ENCODE data around the gene IL1RAPL2.
"Not testable (repeated sequence)": the region's sequence is repeated elsewhere in the genome, so short reads cannot be mapped to it uniquely, and the experiment has no call there.

IL1RAPL2 gene

GRCh38 chrX:104565791-104566680, at the start of gene IL1RAPL2:
Gene IL1RAPL2, plus strand, starts transcription at chrX:104566199.
- no peak for DNase-seq

- DNase-seq, result no peak
These were observed 43.6 kb upstream of the IL1RAPL2 start for GRCh38 chrX:104522386-104522785.

- DNase-seq, result no peak
These were observed 42.1 kb upstream of the IL1RAPL2 start for GRCh38 chrX:104523858-104524257.

GRCh38 chrX:104539081-104539480, 26.9 kb upstream of the IL1RAPL2 start:
- no peak for DNase-seq

- not testable (repeated sequence) for DNase-seq
These were observed 23.6 kb upstream of the IL1RAPL2 start for GRCh38 chrX:104542447-104542846.

GRCh38 chrX:104564335-104564734, 1.7 kb upstream of the IL1RAPL2 start:
- no peak for DNase-seq

GRCh38 chrX:104564921-104565703, 887 bp upstream of the IL1RAPL2 start:
- no peak for DNase-seq

- no peak for DNase-seq
These were observed 892 bp downstream of the IL1RAPL2 start for GRCh38 chrX:104566681-104567501.

GRCh38 chrX:104567506-104567905, 1.5 kb downstream of the IL1RAPL2 start:
- no peak for DNase-seq

GRCh38 chrX:104568304-104568915, 2.4 kb downstream of the IL1RAPL2 start:
- no peak for DNase-seq

GRCh38 chrX:104618106-104618895, 52.3 kb downstream of the IL1RAPL2 start:
- no peak for DNase-seq

GRCh38 chrX:104621781-104622180, 55.8 kb downstream of the IL1RAPL2 start:
- no peak for DNase-seq

GRCh38 chrX:104641176-104641575, 75.2 kb downstream of the IL1RAPL2 start:
- no peak for DNase-seq

GRCh38 chrX:104647084-104647483, 81.1 kb downstream of the IL1RAPL2 start:
- DNase-seq, result no peak

- no peak for DNase-seq
These were observed 93.2 kb downstream of the IL1RAPL2 start for GRCh38 chrX:104659005-104659744.

- DNase-seq, result no peak
These were observed 94.1 kb downstream of the IL1RAPL2 start for GRCh38 chrX:104660092-104660491.

- DNase-seq, result no peak
These were observed 96.7 kb downstream of the IL1RAPL2 start for GRCh38 chrX:104662694-104663093.

- DNase-seq, result no peak
These were observed 99.7 kb downstream of the IL1RAPL2 start for GRCh38 chrX:104665691-104666090.

- no peak for DNase-seq
These were observed 102.6 kb downstream of the IL1RAPL2 start for GRCh38 chrX:104668550-104668949.

- DNase-seq, result no peak
These were observed 103.1 kb downstream of the IL1RAPL2 start for GRCh38 chrX:104669063-104669462.

GRCh38 chrX:104670051-104670450, 104.1 kb downstream of the IL1RAPL2 start:
- no peak for DNase-seq

Measured in activated gamma-delta T cell treated with Interleukin-2 at 50 U/mL for 16 hours (primary cell).